ENCODE measurements around the gene FXYD4.

FXYD4 gene

DNA sequence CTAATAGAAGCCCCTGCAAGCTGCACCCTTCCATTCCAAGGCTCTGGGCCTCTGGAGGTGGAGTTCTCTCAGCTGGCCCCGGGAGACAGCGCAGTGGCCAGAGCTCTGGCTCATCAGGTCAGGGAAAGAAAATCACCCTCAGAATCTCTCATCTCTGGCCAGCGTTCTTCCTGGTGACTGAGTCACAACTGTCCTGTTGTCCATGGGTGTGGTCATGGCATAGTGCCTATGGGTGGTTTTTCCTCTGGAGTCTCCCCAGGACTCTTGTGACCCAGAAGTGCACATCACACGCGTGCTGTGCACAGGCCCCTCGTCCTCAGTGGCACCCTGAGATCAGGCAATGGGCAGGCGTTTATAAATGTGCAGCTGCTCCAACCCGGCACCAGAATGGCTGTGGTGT, 27.4 kb upstream of the FXYD4 start:
- Histone ChIP-seq H3K9me3 (ENCODE audit: control insufficient read depth, insufficient read depth, low read length) (no peaks in the 10 kb centered on the region), H3K27ac (ENCODE audit: low read depth, low read length) (no peak overlapping the region), H3K27me3 (ENCODE audit: control insufficient read depth, insufficient read depth, low read length) (peaks cover 5% of the 10 kb centered on the region; the same call in 1 of the 2 replicates), H3K9ac (ENCODE audit: low read depth, low read length) (no peak overlapping the region), H3K36me3 (ENCODE audit: control insufficient read depth, insufficient read depth, low read length) (no peaks in the 10 kb centered on the region), H3K4me1 (ENCODE audit: control insufficient read depth, insufficient read depth, low read length) (no peaks in the 10 kb centered on the region), H3K4me3 (ENCODE audit: low read depth, low read length) (no peak overlapping the region)

GRCh38 chr10:43347997-43348396, 23.4 kb upstream of the FXYD4 start:
- Histone ChIP-seq H3K36me3 (ENCODE audit: control insufficient read depth, insufficient read depth, low read length) (no peaks in the 10 kb centered on the region), H3K27ac (ENCODE audit: low read depth, low read length) (no peak overlapping the region), H3K27me3 (ENCODE audit: control insufficient read depth, insufficient read depth, low read length) (no peaks in the 10 kb centered on the region), H3K9me3 (ENCODE audit: control insufficient read depth, insufficient read depth, low read length) (no peaks in the 10 kb centered on the region), H3K4me1 (ENCODE audit: control insufficient read depth, insufficient read depth, low read length) (0 out of 2 replicates have a peak, but pooled peaks cover 1% of the 10 kb centered on the region), H3K9ac (ENCODE audit: low read depth, low read length) (no peak overlapping the region), H3K4me3 (ENCODE audit: low read depth, low read length) (no peak overlapping the region)

- H3K27ac ChIP-seq (ENCODE audit: low read depth, low read length): no peak overlapping the region
- H3K4me1 ChIP-seq (ENCODE audit: control insufficient read depth, insufficient read depth, low read length): peaks cover 8% of the 10 kb centered on the region
- H3K27me3 ChIP-seq (ENCODE audit: control insufficient read depth, insufficient read depth, low read length): no peaks in the 10 kb centered on the region
- no peak overlapping the region for H3K4me3 ChIP-seq (ENCODE audit: low read depth, low read length)
- H3K9ac ChIP-seq (ENCODE audit: low read depth, low read length): no peak overlapping the region
- H3K36me3 ChIP-seq (ENCODE audit: control insufficient read depth, insufficient read depth, low read length): no peaks in the 10 kb centered on the region
- no peaks in the 10 kb centered on the region for H3K9me3 ChIP-seq (ENCODE audit: control insufficient read depth, insufficient read depth, low read length)
These were observed 22.7 kb upstream of the FXYD4 start for GRCh38 chr10:43348511-43349312.

DNA sequence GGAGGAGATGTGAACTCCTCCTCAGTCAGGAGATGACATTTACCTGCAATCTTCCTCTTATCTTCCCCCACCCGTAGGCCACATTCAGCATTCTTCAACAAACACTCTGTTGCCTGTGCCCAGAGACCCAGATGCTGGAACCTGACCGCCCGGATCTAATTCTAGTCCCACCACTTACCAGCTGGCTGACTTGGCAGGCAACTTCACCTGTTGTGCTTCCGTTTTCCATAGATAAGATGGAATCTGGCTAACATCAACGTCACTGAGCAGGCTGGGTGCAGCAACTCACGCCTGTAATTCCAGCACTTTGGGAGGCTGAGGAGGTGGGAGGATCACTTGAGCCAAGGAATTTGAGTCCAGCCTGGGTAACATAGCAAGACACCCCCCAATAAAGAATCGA, 21.3 kb upstream of the FXYD4 start:
- Histone ChIP-seq H3K9me3 (ENCODE audit: control insufficient read depth, insufficient read depth, low read length) (no peaks in the 10 kb centered on the region), H3K27ac (ENCODE audit: low read depth, low read length) (no peak overlapping the region), H3K4me3 (ENCODE audit: low read depth, low read length) (no peak overlapping the region), H3K9ac (ENCODE audit: low read depth, low read length) (no peak overlapping the region), H3K27me3 (ENCODE audit: control insufficient read depth, insufficient read depth, low read length) (no peaks in the 10 kb centered on the region), H3K4me1 (ENCODE audit: control insufficient read depth, insufficient read depth, low read length) (peaks cover 15% of the 10 kb centered on the region), H3K36me3 (ENCODE audit: control insufficient read depth, insufficient read depth, low read length) (no peaks in the 10 kb centered on the region)

- H3K27me3 ChIP-seq (ENCODE audit: control insufficient read depth, insufficient read depth, low read length): no peaks in the 10 kb centered on the region
- H3K4me1 ChIP-seq (ENCODE audit: control insufficient read depth, insufficient read depth, low read length): peaks cover 17% of the 10 kb centered on the region
- no peak overlapping the region for H3K9ac ChIP-seq (ENCODE audit: low read depth, low read length)
- H3K36me3 ChIP-seq (ENCODE audit: control insufficient read depth, insufficient read depth, low read length): no peaks in the 10 kb centered on the region
- H3K9me3 ChIP-seq (ENCODE audit: control insufficient read depth, insufficient read depth, low read length): no peaks in the 10 kb centered on the region
- H3K4me3 ChIP-seq (ENCODE audit: low read depth, low read length): no peak overlapping the region
- no peak overlapping the region for H3K27ac ChIP-seq (ENCODE audit: low read depth, low read length)
These were observed 20.8 kb upstream of the FXYD4 start for GRCh38 chr10:43350686-43351085.

GRCh38 chr10:43351301-43351700, 20.1 kb upstream of the FXYD4 start:
- no peaks in the 10 kb centered on the region for H3K9me3 ChIP-seq (ENCODE audit: control insufficient read depth, insufficient read depth, low read length)
- H3K36me3 ChIP-seq (ENCODE audit: control insufficient read depth, insufficient read depth, low read length): no peaks in the 10 kb centered on the region
- H3K4me3 ChIP-seq (ENCODE audit: low read depth, low read length): no peak overlapping the region
- no peak overlapping the region for H3K27ac ChIP-seq (ENCODE audit: low read depth, low read length)
- H3K9ac ChIP-seq (ENCODE audit: low read depth, low read length): no peak overlapping the region
- H3K27me3 ChIP-seq (ENCODE audit: control insufficient read depth, insufficient read depth, low read length): no peaks in the 10 kb centered on the region
- peaks cover 18% of the 10 kb centered on the region for H3K4me1 ChIP-seq (ENCODE audit: control insufficient read depth, insufficient read depth, low read length)

DNA sequence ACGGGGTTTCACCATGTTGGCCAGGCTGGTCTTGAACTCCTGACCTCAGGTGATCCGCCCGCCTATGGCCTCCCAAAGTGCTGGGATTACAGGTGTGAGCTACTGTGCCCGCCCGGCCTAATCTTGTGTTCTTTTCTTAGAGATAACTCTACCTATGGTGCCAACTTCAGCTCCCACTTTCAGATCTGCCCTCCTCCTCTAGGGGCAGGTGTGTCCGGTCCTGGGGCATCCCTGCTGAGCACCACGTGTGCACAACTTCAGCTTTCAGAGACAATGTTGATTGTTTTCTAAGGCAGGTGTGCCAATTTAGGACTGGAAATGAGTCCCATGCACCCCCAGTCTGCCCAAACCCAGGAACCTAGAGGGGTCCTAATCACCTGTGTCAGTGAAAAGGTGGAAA, 18.5 kb upstream of the FXYD4 start:
- no peaks in the 10 kb centered on the region for H3K36me3 ChIP-seq (ENCODE audit: control insufficient read depth, insufficient read depth, low read length)
- no peaks in the 10 kb centered on the region for H3K9me3 ChIP-seq (ENCODE audit: control insufficient read depth, insufficient read depth, low read length)
- H3K27me3 ChIP-seq (ENCODE audit: control insufficient read depth, insufficient read depth, low read length): no peaks in the 10 kb centered on the region
- H3K9ac ChIP-seq (ENCODE audit: low read depth, low read length): no peak overlapping the region
- peaks cover 18% of the 10 kb centered on the region for H3K4me1 ChIP-seq (ENCODE audit: control insufficient read depth, insufficient read depth, low read length)
- no peak overlapping the region for H3K4me3 ChIP-seq (ENCODE audit: low read depth, low read length)
- H3K27ac ChIP-seq (ENCODE audit: low read depth, low read length): peak overlapping the region; percentile 81

GRCh38 chr10:43353495-43354329, 17.7 kb upstream of the FXYD4 start:
- Histone ChIP-seq H3K9ac (ENCODE audit: low read depth, low read length) (no peak overlapping the region), H3K27ac (ENCODE audit: low read depth, low read length) (peak overlapping the region; percentile 81), H3K4me1 (ENCODE audit: control insufficient read depth, insufficient read depth, low read length) (peaks cover 18% of the 10 kb centered on the region)

DNA sequence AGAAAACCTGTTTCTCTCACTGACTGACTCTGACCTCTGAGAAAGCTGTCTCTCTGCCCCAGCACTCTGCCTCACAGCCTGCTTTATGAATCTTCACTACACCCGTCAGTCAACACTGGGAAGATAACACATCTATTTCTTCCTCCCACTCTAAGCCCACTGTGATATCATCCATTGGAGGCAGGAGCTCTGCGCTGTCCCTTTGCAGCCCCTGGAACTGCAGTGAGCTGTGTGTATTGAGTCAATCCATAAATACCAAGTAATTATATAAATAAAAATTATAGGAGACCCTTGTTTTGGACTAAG, 17.2 kb upstream of the FXYD4 start:
- H3K27ac ChIP-seq (ENCODE audit: low read depth, low read length): peak overlapping the region; percentile 81
- no peak overlapping the region for H3K4me3 ChIP-seq (ENCODE audit: low read depth, low read length)
- peaks cover 18% of the 10 kb centered on the region for H3K4me1 ChIP-seq (ENCODE audit: control insufficient read depth, insufficient read depth, low read length)
- H3K9me3 ChIP-seq (ENCODE audit: control insufficient read depth, insufficient read depth, low read length): no peaks in the 10 kb centered on the region
- H3K27me3 ChIP-seq (ENCODE audit: control insufficient read depth, insufficient read depth, low read length): no peaks in the 10 kb centered on the region
- no peaks in the 10 kb centered on the region for H3K36me3 ChIP-seq (ENCODE audit: control insufficient read depth, insufficient read depth, low read length)
- no peak overlapping the region for H3K9ac ChIP-seq (ENCODE audit: low read depth, low read length)

More at GRCh38 chr10:43353495-43354329, 17.7 kb upstream of the FXYD4 start:
- H3K36me3 ChIP-seq (ENCODE audit: control insufficient read depth, insufficient read depth, low read length): no peaks in the 10 kb centered on the region
- H3K9me3 ChIP-seq (ENCODE audit: control insufficient read depth, insufficient read depth, low read length): no peaks in the 10 kb centered on the region
- H3K4me3 ChIP-seq (ENCODE audit: low read depth, low read length): no peak overlapping the region
- H3K27me3 ChIP-seq (ENCODE audit: control insufficient read depth, insufficient read depth, low read length): no peaks in the 10 kb centered on the region

DNA sequence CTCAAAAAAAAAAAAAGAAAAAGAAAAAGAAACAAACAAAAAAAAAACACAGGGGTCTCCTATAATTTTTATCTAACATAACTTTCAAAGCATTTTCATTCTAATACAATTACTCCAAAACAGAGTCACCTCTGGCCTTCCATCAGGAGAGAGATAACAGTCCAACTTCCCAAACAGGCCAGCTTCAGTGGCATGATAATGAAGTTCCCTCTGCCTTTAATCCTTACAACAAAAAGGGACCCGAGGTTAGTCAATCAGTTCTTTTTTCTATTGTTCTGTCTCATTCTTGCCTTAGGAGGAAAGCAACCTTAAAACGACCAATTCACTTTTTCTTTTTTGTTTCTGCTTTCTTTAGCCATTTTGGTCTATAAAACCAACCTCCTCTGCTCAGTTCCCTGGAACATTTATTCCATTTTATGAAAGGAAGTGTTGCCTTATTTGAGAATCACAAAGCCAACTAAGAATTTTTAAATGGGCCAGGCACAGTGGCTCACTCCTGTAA, 16.5 kb upstream of the FXYD4 start:
- H3K9me3 ChIP-seq (ENCODE audit: control insufficient read depth, insufficient read depth, low read length): no peaks in the 10 kb centered on the region
- H3K27ac ChIP-seq (ENCODE audit: low read depth, low read length): peak overlapping the region; percentile 64
- no peaks in the 10 kb centered on the region for H3K27me3 ChIP-seq (ENCODE audit: control insufficient read depth, insufficient read depth, low read length)
- peaks cover 18% of the 10 kb centered on the region for H3K4me1 ChIP-seq (ENCODE audit: control insufficient read depth, insufficient read depth, low read length)
- H3K4me3 ChIP-seq (ENCODE audit: low read depth, low read length): no peak overlapping the region
- H3K36me3 ChIP-seq (ENCODE audit: control insufficient read depth, insufficient read depth, low read length): no peaks in the 10 kb centered on the region
- no peak overlapping the region for H3K9ac ChIP-seq (ENCODE audit: low read depth, low read length)

DNA sequence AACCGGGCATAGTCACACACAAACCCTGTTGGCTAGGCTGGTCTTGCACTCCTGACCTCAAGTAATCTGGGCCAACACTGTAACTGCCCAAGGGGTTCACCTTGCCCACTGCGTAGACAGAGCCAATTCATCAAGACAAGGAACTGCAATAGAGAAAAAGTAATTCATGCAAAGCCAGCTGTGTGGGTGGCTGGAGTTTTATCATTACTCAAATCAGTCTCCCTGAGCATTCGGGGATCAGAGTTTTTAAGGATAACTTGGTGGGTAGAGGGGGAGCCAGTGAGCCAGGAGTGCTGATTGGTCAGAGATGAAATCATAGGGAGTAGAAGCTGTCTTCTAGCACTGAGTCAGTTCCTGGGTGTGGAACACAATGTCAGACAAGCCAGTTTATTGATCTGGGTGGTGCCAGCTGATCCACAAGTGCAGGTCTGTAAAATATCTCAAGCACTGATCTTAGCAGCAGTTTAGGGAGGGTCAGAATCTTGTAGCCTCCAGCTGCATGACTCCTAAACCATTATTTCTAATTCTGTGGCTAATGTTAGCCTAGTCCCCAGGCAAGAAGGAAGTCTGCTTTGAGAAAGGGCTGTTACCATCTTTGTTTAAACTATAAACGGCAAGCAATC, 15.6 kb upstream of the FXYD4 start:
- Histone ChIP-seq H3K9ac (ENCODE audit: low read depth, low read length) (no peak overlapping the region), H3K27me3 (ENCODE audit: control insufficient read depth, insufficient read depth, low read length) (no peaks in the 10 kb centered on the region), H3K4me3 (ENCODE audit: low read depth, low read length) (no peak overlapping the region), H3K27ac (ENCODE audit: low read depth, low read length) (no peak overlapping the region), H3K9me3 (ENCODE audit: control insufficient read depth, insufficient read depth, low read length) (no peaks in the 10 kb centered on the region), H3K4me1 (ENCODE audit: control insufficient read depth, insufficient read depth, low read length) (peaks cover 18% of the 10 kb centered on the region), H3K36me3 (ENCODE audit: control insufficient read depth, insufficient read depth, low read length) (no peaks in the 10 kb centered on the region)

All from HUES48 (cell line).